ENCODE data around the gene FN1.

DNA sequence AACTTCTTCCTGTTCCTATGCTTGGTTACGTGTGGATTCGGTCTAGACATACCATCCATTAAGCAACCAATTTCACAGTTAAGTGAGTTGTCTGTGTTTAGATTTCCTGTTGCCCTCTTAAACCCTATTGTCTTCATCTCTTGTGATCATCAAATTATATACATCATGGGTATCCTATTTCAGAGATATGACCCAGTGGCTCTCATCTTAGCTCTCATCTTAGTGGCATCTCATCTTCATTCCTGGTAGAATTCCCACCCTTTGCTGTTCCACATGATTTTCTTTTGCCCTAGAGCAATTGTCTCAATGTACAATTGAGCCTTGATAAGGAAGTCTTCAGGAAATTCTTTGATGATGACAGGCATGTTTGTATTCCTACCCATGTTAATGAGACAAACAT, 29.4 kb upstream of the FN1 start:
- TF ChIP-seq EP300 (IDR thresholded peaks at IDR 0.05) (no peak), POLR2A (IDR thresholded peaks at IDR 0.05) (no peak), POLR2AphosphoS5 (IDR thresholded peaks at IDR 0.05) (no peak)
- TF ChIP-seq, protein P1, sequence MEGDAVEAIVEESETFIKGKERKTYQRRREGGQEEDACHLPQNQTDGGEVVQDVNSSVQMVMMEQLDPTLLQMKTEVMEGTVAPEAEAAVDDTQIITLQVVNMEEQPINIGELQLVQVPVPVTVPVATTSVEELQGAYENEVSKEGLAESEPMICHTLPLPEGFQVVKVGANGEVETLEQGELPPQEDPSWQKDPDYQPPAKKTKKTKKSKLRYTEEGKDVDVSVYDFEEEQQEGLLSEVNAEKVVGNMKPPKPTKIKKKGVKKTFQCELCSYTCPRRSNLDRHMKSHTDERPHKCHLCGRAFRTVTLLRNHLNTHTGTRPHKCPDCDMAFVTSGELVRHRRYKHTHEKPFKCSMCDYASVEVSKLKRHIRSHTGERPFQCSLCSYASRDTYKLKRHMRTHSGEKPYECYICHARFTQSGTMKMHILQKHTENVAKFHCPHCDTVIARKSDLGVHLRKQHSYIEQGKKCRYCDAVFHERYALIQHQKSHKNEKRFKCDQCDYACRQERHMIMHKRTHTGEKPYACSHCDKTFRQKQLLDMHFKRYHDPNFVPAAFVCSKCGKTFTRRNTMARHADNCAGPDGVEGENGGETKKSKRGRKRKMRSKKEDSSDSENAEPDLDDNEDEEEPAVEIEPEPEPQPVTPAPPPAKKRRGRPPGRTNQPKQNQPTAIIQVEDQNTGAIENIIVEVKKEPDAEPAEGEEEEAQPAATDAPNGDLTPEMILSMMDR (IDR thresholded peaks at IDR 0.05) = no peak
